Cardiac fibroblast (primary cell): ENCODE measurements around the gene C19orf25.

Experiments used
- DNase-seq, 2 donors: peaks; one replicate each; pipeline versions ENCODE4 v3.0.0 to v3.0.0-alpha.2; 2010; ENCODE audit warnings: low read depth in 2 of 2
- H3K4me3 ChIP-seq, 2 donors: replicated peaks in 1 of 2; 1 replicate in 1 of 2; 2 replicates in 1 of 2; pipeline ENCODE4 v1.5.1; 2011; ENCODE audit warnings: low read depth in 2 of 2, low read length in 2 of 2, mild to moderate bottlenecking in 2 of 2, moderate library complexity in 1 of 2
- CTCF ChIP-seq: IDR thresholded peaks from one replicate; pipeline ENCODE4 v1.5.1; 2011; ENCODE audit warnings: low read depth, mild to moderate bottlenecking, low read length, inconsistent platforms

The C19orf25 gene

GRCh38 chr19:1425102-1425837 is 53.7 kb downstream of the C19orf25 start:
- no peak for TF ChIP-seq CTCF
- H3K4me3 ChIP-seq: no peak overlapping the region
- DNase-seq: no peak

GRCh38 chr19:1424192-1424955 is 54.6 kb downstream of the C19orf25 start:
- no peak for TF ChIP-seq CTCF
- no peak for DNase-seq
- no peak overlapping the region for H3K4me3 ChIP-seq

GRCh38 chr19:1423436-1424191 is 55.4 kb downstream of the C19orf25 start:
- no peak for DNase-seq
- H3K4me3 ChIP-seq: no peak overlapping the region
- TF ChIP-seq CTCF: no peak
